KOPT-K1 (cell line): ENCODE data around the gene ATRN.

Experiments
- H3K27ac ChIP-seq: fragments of 200-600 bp; sonication (generic); 2 replicates; pipeline ENCODE4 v1.5.1; 2016; ENCODE audit warnings: antibody characterized with exemption, mild to moderate bottlenecking, low read depth, low read length; ENCODE audit not compliant: poor library complexity, severe bottlenecking
- H3K36me3 ChIP-seq: fragments of 200-600 bp; sonication (generic); 2 replicates; pipeline ENCODE4 v1.5.1; 2017; ENCODE audit warnings: antibody characterized with exemption, mild to moderate bottlenecking, low read length, moderate library complexity; ENCODE audit not compliant: insufficient read depth
- H3K9me3 ChIP-seq: fragments of 200-600 bp; sonication (generic); 2 replicates; pipeline ENCODE4 v1.5.1; 2017; ENCODE audit warnings: antibody characterized with exemption, low read length, mild to moderate bottlenecking; ENCODE audit not compliant: insufficient read depth, poor library complexity, severe bottlenecking

The ATRN gene

DNA sequence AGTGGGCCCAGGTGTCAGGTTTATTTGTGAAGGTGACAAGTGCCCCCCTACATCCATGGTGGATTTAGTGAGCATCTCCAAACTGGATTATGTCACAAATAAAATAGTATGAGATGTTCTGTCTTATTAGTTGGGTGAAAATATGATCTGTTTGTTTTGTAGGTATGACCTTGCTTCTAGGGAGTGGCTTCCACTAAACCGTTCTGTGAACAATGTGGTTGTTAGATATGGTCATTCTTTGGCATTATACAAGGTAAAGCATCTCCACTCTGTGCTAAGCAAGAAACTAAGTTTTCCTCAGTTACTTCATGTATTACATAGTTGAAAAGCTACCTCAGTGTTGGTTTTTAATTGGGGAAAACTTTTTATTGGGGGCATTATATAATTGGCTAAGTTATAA is 88.4 kb downstream of the ATRN start:
- Histone ChIP-seq H3K9me3 (no peaks in the 10 kb centered on the region), H3K36me3 (no peaks in the 10 kb centered on the region)

DNA sequence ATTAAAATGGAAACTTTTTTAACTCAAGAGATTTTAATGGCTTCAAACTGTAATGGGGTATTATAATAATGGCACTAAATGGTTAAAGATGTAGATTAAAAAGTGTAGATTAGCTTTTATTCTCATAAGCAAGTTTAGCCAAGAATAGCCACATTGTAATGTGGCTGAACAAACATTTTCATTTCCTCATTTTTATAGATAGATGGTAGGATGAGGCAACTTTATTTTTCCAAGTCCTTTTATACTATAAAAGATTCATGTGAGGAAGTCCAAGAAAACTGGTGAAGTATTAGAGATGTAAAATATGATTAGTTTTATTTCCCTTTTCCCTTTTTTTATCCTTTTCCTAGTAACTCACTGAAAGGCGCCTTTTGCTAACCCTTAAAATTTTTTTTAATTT is 88.8 kb downstream of the ATRN start:
- no peaks in the 10 kb centered on the region for H3K9me3 ChIP-seq
- no peak overlapping the region for H3K27ac ChIP-seq
- H3K36me3 ChIP-seq = no peaks in the 10 kb centered on the region

More for the DNA sequence above, 88.4 kb downstream of the ATRN start:
- no peak overlapping the region for H3K27ac ChIP-seq

DNA sequence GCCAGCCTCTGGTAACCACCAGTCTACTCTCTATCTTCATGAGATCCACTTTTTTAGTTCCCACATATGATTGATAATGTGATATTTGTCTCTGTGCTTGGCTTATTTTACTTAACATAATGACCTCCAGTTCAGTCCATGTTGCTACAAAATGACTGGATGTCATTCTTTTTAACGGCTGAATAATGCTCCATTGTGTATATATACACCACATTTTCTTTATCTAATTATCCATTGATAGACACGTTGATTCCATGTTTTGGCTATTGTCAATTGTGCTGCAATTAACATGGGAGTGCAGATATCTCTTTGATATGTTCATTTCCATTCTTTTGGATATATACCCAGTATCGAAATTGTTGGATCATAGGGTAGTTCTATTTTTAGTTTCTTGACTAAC is 89.3 kb downstream of the ATRN start:
- Histone ChIP-seq H3K36me3 (no peaks in the 10 kb centered on the region), H3K27ac (no peak overlapping the region), H3K9me3 (no peaks in the 10 kb centered on the region)

DNA sequence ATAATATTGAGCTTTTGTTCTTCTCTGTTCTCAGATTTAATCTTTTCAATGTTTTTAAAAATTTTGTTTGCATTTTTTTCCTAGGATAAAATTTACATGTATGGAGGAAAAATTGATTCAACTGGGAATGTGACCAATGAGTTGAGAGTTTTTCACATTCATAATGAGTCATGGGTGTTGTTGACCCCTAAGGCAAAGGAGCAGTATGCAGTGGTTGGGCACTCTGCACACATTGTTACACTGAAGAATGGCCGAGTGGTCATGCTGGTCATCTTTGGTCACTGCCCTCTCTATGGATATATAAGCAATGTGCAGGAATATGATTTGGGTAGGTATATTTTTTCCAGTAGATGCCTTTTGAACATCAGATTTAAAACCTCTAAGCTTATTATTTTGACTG is 89.8 kb downstream of the ATRN start:
- Histone ChIP-seq H3K27ac (no peak overlapping the region), H3K36me3 (no peaks in the 10 kb centered on the region)

DNA sequence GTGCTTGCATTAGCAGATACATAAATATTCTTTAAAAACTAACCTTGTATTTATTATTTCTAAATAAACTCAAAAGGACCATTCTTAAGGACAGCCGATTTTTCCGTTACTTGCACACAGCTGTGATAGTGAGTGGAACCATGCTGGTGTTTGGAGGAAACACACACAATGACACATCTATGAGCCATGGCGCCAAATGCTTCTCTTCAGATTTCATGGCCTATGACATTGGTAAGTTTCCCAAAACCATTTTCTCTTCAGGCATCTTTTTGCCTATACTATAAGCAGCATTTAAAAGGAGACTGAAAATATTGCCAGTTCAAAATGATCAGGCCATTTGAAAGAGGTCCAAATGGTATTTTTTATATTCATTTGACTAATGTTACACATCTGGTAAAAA is 92.3 kb downstream of the ATRN start:
- H3K36me3 ChIP-seq = no peaks in the 10 kb centered on the region
- H3K27ac ChIP-seq = no peak overlapping the region
- H3K9me3 ChIP-seq = no peaks in the 10 kb centered on the region

More for the DNA sequence above, 89.8 kb downstream of the ATRN start:
- H3K9me3 ChIP-seq = no peaks in the 10 kb centered on the region

DNA sequence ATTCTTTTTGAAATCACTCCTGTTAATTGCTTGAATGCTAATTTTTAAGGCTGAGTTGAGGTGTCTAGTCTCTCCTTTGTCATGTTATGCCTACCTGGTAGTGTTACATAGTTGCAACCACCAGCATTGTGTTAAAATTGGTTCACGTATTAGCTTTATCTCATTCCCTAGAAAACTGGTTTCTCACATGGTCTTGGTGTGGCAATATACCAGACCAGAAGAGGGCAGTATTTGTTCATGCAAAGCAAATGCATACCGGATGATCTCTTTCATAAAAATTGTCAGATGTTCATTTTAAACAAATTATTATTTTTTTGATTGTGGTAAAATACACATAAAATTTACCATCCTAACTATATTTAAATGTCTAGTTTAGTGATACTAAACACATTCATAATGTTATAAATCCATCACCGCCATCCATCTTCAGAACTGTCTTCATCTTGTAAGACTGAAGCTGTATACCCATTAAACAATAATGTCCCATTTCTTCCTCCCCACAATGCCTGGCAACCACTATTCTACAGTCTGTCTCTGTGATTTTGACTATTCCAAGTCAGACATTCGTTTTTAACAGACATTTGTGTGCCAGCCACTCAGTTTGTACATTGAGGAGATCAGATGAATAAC is 92.8 kb downstream of the ATRN start:
- Histone ChIP-seq H3K27ac (no peak overlapping the region), H3K36me3 (no peaks in the 10 kb centered on the region)

DNA sequence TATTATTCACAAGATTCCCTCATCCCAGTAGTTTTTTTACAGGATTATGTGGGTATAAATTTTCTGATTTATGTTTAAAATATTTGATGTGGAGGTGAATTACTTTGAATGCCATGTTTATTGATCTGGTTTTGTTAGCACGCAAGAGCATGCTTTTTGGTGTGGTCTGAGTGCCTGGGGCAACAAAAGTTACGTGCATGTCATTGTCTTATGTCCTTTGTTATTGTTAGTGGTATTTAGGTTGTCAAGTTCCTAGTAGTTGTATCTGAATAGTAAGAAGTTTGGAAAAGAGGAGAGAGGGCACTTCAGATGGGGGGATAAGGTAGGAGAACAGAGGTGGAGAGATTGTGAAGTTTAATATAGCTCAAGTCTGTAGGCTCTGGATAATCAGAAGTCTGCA is 95.0 kb downstream of the ATRN start:
- H3K27ac ChIP-seq = no peak overlapping the region
- H3K9me3 ChIP-seq = no peaks in the 10 kb centered on the region
- H3K36me3 ChIP-seq = no peaks in the 10 kb centered on the region

More for the DNA sequence above, 92.8 kb downstream of the ATRN start:
- no peaks in the 10 kb centered on the region for H3K9me3 ChIP-seq

DNA sequence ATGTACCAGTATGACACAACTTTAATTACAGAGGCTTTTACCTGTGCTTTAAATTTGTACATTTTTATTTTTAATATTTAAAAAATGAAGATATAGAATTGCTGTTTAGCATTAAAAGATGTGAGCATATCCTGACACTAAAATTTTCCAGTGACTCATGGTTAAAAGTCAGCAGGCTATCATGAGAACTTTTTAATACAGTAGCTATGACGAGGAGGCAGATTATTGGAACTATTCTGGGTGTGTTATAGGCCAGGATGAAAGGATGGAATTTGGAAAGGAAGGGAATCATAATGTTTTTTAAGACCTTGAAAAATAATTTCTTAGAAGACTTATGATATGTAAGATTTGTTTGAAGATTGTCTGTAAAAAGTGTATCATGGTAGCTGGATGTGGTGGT is 101.3 kb downstream of the ATRN start:
- Histone ChIP-seq H3K9me3 (no peaks in the 10 kb centered on the region), H3K36me3 (no peaks in the 10 kb centered on the region), H3K27ac (no peak overlapping the region)

DNA sequence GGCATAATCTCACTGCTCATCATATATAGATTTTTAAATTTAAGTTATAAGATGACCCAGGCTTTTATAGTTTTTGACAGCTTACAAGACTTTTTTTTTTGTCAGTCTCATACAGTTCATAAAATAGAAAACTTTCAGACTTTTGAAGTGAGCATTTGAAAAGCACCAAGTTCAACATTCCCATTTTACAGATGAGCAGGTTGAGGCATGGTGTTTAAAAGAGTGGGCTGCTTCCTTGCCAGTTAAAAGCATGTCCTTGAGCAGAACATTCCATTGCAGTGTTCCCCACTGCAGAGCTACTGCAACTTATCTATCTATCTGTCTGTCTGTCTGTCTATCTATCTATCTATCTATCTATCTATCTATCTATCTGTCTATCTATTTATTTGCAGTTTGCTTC is 105.5 kb downstream of the ATRN start:
- Histone ChIP-seq H3K36me3 (no peaks in the 10 kb centered on the region), H3K27ac (no peak overlapping the region), H3K9me3 (no peaks in the 10 kb centered on the region)

DNA sequence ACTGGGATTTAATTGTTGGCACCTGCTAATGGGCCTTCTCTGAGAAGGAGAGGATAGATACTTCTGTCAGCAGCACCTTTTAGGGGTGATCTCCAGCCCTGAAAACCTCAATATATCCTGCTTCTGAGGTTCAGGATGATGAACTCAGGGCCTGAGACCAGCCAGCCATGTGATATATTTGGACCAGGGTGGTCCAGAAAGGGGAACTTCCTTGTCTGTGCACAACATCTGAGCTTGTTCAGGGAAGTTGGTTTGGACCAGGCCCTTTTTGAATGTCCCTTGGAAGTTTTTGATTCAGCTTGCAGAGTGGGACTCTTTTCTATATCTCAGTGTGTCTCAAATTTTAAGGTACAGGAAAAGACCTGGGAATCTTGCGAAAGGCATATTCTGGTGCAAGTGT is 106.5 kb downstream of the ATRN start:
- H3K36me3 ChIP-seq = no peaks in the 10 kb centered on the region
- H3K9me3 ChIP-seq = no peaks in the 10 kb centered on the region
- no peak overlapping the region for H3K27ac ChIP-seq

DNA sequence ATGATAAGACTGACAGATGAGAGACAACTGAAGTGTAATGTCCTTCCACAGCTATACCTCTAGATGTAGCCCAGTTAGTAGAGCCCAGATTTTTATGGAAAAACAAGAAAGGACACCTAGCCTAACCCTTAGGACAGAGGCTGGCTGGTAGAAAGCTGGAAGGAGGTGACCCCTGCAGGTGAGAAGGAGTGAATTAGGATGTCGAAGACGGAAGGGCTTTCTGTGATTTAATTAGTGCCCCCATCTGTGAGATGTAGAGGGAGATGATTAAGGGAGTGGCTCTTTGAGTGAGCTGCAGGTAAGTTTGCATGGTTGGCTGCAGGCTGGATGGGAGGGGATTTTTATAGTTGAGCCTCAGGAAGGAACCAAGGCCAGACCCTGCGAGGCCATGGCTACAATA is 109.6 kb downstream of the ATRN start:
- Histone ChIP-seq H3K36me3 (no peaks in the 10 kb centered on the region), H3K9me3 (no peaks in the 10 kb centered on the region), H3K27ac (no peak overlapping the region)

DNA sequence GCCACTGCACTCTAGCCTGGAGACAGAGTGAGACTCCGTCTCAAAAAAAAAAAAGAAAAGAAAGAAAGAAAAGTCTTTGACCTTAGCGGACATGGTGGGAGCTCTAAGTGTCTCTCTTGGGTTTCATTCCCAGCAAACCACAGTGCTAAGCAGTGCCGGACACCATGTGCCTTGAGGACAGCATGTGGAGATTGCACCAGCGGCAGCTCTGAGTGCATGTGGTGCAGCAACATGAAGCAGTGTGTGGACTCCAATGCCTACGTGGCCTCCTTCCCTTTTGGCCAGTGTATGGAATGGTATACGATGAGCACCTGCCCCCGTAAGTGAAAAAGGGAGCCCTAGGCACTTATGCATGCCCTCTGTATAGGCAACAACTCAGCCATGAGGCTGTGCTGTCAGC is 112.9 kb downstream of the ATRN start:
- H3K27ac ChIP-seq = no peak overlapping the region
- H3K36me3 ChIP-seq = no peaks in the 10 kb centered on the region
- H3K9me3 ChIP-seq = peaks cover 10% of the 10 kb centered on the region

DNA sequence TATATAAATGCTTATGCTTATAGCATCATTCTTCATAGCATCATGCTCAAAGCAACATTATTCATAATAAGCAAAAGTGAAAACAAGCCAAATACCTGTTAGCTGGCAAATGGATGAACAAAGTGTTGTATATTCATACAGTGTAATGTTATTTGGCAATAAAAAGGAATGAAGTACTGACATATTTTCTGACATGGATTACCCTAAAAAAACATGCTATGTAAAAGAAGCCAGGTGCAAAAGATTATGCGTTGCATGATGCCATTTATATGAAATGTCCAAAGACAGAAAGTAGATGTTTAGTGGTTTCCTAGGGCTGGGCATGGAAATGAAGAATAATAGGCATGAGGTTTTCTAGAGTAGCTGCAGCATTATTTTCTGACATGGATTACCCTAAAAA is 115.3 kb downstream of the ATRN start:
- Histone ChIP-seq H3K9me3 (peaks cover 10% of the 10 kb centered on the region), H3K27ac (no peak overlapping the region), H3K36me3 (no peaks in the 10 kb centered on the region)

DNA sequence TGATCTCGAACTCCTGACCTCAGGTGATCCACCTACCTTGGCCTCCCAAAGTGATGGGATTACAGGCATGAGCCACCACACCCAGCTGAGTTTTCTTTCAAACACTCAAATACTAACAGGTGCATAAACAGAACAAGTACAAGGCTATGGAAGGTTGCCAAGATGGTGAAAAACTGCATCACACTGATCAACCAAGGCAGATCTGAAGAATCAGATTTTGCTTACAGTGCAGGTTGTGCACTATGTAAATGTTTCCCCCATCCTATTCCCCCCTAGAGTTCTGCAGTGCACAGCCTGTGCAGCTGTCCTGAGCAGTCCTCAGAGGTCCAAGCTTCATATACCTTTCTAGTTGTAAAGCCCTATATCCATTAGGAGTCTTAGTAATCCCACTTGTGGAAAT is 119.3 kb downstream of the ATRN start:
- no peak overlapping the region for H3K27ac ChIP-seq
- H3K36me3 ChIP-seq = no peaks in the 10 kb centered on the region
- peaks cover 10% of the 10 kb centered on the region for H3K9me3 ChIP-seq

DNA sequence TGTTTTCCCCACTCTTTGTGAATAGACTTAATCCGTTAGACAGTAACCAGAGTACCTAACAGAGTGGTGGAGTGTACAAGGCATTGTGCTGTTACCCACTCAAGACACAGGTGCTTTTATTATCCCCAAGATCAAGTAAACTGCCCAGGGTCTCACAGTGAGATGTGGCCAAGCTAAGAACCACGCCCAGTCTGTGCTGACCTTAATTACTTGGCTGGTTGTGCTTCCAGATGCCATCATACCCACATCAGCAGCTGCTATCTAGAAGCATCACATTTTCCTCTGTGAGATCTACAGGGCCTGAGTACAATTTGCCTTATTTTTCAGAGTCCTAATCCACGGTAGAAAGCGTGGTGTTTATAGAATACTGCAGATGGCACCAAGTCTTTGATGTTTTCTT is 122.1 kb downstream of the ATRN start:
- Histone ChIP-seq H3K27ac (no peak overlapping the region), H3K9me3 (peaks cover under 1% of the 10 kb centered on the region), H3K36me3 (no peaks in the 10 kb centered on the region)

DNA sequence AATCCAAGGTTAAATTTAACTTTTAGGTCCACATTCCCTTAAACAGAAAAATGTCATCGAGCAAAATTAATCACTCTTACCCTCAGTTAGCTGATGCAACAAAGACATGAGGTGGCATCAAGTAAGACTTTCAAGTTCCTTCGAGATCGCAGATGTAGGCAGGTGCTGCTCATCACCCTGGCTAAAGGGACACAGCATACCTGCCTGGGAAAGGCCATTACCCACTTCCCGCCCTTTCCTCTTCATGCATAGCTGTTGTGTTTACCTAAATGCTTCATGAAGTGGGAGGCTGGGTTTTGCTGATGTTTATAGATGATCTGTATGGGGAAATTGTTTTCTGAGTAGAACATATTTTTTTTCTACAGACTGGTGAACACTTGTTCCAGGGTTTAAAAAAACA is 124.7 kb downstream of the ATRN start:
- H3K9me3 ChIP-seq = no peaks in the 10 kb centered on the region
- no peaks in the 10 kb centered on the region for H3K36me3 ChIP-seq
- no peak overlapping the region for H3K27ac ChIP-seq
